ENCODE results near the gene CENPA.

DNA sequence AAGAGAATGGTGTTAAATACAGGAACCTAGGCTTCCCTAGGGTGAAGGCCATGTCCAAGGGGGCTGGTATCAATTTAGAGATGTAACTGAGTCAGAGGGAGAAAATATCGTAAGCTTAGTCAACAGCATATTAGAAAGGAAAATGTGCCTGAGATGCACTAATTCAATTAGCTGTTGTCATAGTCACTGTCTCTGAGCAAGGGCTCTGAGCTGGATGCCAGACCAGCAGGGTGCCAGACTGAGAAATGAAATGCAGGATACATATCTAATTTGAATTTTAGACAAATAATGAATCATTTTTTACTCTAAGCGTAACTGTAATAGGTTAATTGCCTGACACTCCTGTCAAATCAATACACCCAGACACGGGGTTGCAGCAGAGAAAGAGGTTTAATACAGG, 33.2 kb upstream of the CENPA start:
- TF ChIP-seq POLR2AphosphoS5 (IDR thresholded peaks at IDR 0.05; ENCODE audit: low read depth, low read length) (no peak), GABPA (IDR thresholded peaks at IDR 0.05; ENCODE audit: low read depth) (no peak), CTCF (IDR thresholded peaks at IDR 0.05) (no peak), TAF1 (IDR thresholded peaks at IDR 0.05; ENCODE audit: borderline replicate concordance, low read depth, low read length) (no peak), NRF1 (IDR thresholded peaks at IDR 0.05; ENCODE audit: low read depth, low read length) (no peak), ELF1 (IDR thresholded peaks at IDR 0.05) (no peak), GATA2 (CRISPR knock-in tag; IDR thresholded peaks at IDR 0.05) (peak; percentile 23; the same call in 1 of the 2 replicates), MAX (IDR thresholded peaks at IDR 0.05; ENCODE audit: low read depth) (no peak), EP300 (IDR thresholded peaks at IDR 0.05; ENCODE audit: borderline replicate concordance in 1 of 2, low read depth in 1 of 2, low read length in 1 of 2) (peak in 1 of 2 experiments; percentile 29; a peak in 1 of 4 replicates), FOXM1 (IDR thresholded peaks at IDR 0.05; ENCODE audit: low read depth) (no peak), FOXJ3 (CRISPR knock-in tag; IDR thresholded peaks at IDR 0.05) (no peak), RCOR1 (IDR thresholded peaks at IDR 0.05; ENCODE audit: low read length) (peak; percentile 67)

Data from SK-N-SH (cell line).